Measurements from ENCODE around the gene HSD11B1L. TPM values are rescaled to one million over a fixed set of nuclear protein-coding genes. Genes with fewer than 3 reads are reported as not detected.

The HSD11B1L gene
- total RNA-seq, 3 donors from 2014 or later (not counting 1 experiment from before 2014, with no cell fraction given) = 1.1 to 3.7 (median 3.0) TPM

DNA sequence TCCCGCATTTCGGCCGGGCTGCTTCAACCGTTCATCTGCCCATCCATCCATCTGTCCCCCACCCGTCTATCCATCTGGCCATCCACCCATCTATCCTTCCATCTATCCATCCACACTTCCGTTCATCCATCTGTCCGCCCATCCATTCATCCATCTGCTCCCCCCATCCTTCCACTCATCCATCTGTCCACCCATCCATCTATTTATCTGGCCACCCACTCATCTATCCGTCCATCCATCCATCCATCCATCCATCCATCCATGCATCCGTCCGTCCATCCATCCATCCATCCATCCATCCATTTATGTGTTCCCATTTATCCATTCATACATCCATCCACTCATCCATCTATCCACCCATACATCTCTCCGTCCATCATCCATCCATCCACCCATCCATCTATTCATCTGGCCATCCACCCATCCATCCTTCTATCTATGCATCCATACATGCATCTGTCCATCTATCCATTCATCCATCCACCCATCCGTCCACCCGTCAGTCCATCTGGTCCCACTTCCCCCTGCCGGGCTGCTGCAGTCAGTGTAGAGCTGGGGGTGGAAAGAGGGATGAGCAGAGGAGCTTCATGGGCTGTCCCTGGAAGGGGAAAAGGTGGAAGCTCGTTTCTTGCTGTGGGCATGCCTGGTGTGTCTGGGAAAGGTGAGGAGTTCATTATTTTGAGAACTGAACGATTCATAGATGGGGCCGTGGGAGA is 722 bp downstream of the HSD11B1L start:
- Mint-ChIP-seq H3K9me3 (no peaks in the 10 kb centered on the region), H3K27me3 (ENCODE audit: low read depth in 2 of 2) (no peaks in the 10 kb centered on the region), H3K4me3 (peak overlapping the region; percentile 63), H3K36me3 (no peaks in the 10 kb centered on the region), H3K4me1 (peaks cover 15 to 43% of the 10 kb centered on the region in 2 donors), H3K27ac (peak overlapping the region; percentile 99 to 100)
- TF ChIP-seq, protein P1, sequence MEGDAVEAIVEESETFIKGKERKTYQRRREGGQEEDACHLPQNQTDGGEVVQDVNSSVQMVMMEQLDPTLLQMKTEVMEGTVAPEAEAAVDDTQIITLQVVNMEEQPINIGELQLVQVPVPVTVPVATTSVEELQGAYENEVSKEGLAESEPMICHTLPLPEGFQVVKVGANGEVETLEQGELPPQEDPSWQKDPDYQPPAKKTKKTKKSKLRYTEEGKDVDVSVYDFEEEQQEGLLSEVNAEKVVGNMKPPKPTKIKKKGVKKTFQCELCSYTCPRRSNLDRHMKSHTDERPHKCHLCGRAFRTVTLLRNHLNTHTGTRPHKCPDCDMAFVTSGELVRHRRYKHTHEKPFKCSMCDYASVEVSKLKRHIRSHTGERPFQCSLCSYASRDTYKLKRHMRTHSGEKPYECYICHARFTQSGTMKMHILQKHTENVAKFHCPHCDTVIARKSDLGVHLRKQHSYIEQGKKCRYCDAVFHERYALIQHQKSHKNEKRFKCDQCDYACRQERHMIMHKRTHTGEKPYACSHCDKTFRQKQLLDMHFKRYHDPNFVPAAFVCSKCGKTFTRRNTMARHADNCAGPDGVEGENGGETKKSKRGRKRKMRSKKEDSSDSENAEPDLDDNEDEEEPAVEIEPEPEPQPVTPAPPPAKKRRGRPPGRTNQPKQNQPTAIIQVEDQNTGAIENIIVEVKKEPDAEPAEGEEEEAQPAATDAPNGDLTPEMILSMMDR (IDR thresholded peaks at IDR 0.05) = no peak
- H3K27me3 ChIP-seq (ENCODE audit: control insufficient read depth, insufficient read depth, low read length) = no peaks in the 10 kb centered on the region
- WGBS (ENCODE audit: insufficient coverage) = 72% methylated on average over 17 of the region's 17 CpGs
- H3K4me3 ChIP-seq (ENCODE audit: low read length) = peak overlapping the region; percentile 6
- DNase-seq = no peak
- H3K4me1 ChIP-seq (ENCODE audit: control insufficient read depth, insufficient read depth, low read length) = peaks cover 24% of the 10 kb centered on the region
- intact Hi-C loops (cut with micrococcal nuclease) = loop anchor here (2.0 kb wide), 2 partner anchors 59 to 109 kb away; partner anchors contain the start of genes DUS3L, SAFB and SAFB2
- H3K9me3 ChIP-seq (ENCODE audit: control insufficient read depth, insufficient read depth, low read length) = no peaks in the 10 kb centered on the region
- no peak overlapping the region for H3K27ac ChIP-seq (ENCODE audit: low read length)
- ATAC-seq = no peak
- peaks cover 2% of the 10 kb centered on the region for H3K36me3 ChIP-seq (ENCODE audit: control insufficient read depth, insufficient read depth, low read length)

DNA sequence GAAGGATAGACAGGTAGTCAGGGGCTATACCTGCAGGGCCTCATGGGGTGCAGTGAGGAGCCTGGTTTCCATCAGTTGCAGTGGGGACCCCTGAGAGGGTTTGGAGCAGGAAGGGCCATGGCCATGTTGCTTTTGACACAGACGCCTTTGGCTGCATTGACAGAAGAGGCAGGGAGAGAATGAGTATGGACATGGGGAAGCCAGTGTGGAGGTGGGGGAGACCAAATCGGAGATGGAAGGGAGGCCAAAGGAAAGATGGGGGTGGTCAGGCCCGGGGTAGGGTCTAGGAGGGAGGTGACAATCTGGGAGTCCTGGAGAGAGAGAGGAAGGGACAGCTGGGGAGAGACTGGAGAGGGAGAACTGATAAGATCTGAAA is 1.3 kb downstream of the HSD11B1L start:
- Histone ChIP-seq H3K27me3 (ENCODE audit: control insufficient read depth, insufficient read depth, low read length) (no peaks in the 10 kb centered on the region), H3K36me3 (ENCODE audit: control insufficient read depth, insufficient read depth, low read length) (peaks cover 2% of the 10 kb centered on the region), H3K4me1 (ENCODE audit: control insufficient read depth, insufficient read depth, low read length) (peaks cover 27% of the 10 kb centered on the region), H3K27ac (ENCODE audit: low read length) (no peak overlapping the region), H3K4me3 (ENCODE audit: low read length) (no peak overlapping the region), H3K9me3 (ENCODE audit: control insufficient read depth, insufficient read depth, low read length) (no peaks in the 10 kb centered on the region)
- WGBS (ENCODE audit: insufficient coverage) = 91% methylated on average over 3 of the region's 3 CpGs
- Mint-ChIP-seq H3K27me3 (ENCODE audit: low read depth in 2 of 2) (no peaks in the 10 kb centered on the region), H3K4me3 (peak overlapping the region; percentile 63), H3K27ac (peak overlapping the region; percentile 99 to 100), H3K36me3 (no peaks in the 10 kb centered on the region), H3K9me3 (no peaks in the 10 kb centered on the region), H3K4me1 (peaks cover 15 to 46% of the 10 kb centered on the region in 2 donors)
- ATAC-seq = no peak
- intact Hi-C loops (cut with micrococcal nuclease) = no loop called here
- no peak for DNase-seq
- TF ChIP-seq, protein P1 (IDR thresholded peaks at IDR 0.05) = no peak

DNA sequence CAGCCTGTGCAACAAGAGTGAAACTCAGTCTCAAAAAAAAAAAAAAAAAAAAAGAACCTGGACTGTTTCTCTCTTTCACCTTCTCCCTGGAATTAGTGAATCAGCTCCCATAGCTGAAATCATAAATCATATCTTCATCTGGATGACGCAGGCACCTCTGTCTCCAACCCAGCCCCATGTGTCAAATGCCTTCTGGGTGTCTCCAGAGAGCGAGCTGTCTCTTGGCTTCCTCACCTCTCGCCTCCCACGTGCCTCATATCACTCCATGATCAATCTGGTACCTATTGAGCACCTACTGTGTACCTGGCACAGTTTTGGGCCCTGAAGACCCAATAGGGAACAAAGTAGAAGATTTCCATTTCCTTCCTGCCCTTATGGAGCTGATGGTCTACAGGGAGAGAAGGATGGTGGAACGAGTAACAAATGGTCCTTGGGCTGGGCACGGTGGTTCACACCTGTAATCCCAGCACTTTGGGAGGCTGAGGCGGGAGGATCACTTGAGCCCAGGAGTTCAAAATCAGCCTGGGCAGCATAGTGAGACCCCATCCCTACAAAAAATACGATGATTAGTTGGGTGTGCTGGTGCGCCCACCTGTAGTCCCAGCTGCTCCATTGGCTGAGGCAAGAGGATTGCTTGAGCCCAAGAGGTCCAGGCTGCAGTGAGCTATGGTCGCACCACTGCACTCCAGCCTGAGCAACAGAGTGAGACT is 2.5 kb downstream of the HSD11B1L start:
- intact Hi-C loops (cut with micrococcal nuclease) = no loop called here
- TF ChIP-seq, protein P1 (IDR thresholded peaks at IDR 0.05) = no peak
- 95% methylated on average over 9 of the region's 10 CpGs for WGBS (ENCODE audit: insufficient coverage)
- no peak overlapping the region for H3K4me3 ChIP-seq (ENCODE audit: low read length)
- ATAC-seq (no peak), DNase-seq (no peak)
- H3K36me3 Mint-ChIP-seq = no peaks in the 10 kb centered on the region
- peak overlapping the region; percentile 39 for H3K4me3 Mint-ChIP-seq
- H3K9me3 ChIP-seq (ENCODE audit: control insufficient read depth, insufficient read depth, low read length) = no peaks in the 10 kb centered on the region
- no peaks in the 10 kb centered on the region for H3K27me3 ChIP-seq (ENCODE audit: control insufficient read depth, insufficient read depth, low read length)
- no peaks in the 10 kb centered on the region for H3K36me3 ChIP-seq (ENCODE audit: control insufficient read depth, insufficient read depth, low read length)
- H3K9me3 Mint-ChIP-seq = no peaks in the 10 kb centered on the region
- no peaks in the 10 kb centered on the region for H3K27me3 Mint-ChIP-seq (ENCODE audit: low read depth in 2 of 2)
- H3K27ac ChIP-seq (ENCODE audit: low read length) = no peak overlapping the region
- no peak overlapping the region for H3K27ac Mint-ChIP-seq
- H3K4me1 ChIP-seq (ENCODE audit: control insufficient read depth, insufficient read depth, low read length) = peaks cover 35% of the 10 kb centered on the region
- peaks cover 15 to 49% of the 10 kb centered on the region in 2 donors for H3K4me1 Mint-ChIP-seq

Data from natural killer cell (primary cell).